ENCODE data around the gene PDZD7.

PDZD7 gene

DNA sequence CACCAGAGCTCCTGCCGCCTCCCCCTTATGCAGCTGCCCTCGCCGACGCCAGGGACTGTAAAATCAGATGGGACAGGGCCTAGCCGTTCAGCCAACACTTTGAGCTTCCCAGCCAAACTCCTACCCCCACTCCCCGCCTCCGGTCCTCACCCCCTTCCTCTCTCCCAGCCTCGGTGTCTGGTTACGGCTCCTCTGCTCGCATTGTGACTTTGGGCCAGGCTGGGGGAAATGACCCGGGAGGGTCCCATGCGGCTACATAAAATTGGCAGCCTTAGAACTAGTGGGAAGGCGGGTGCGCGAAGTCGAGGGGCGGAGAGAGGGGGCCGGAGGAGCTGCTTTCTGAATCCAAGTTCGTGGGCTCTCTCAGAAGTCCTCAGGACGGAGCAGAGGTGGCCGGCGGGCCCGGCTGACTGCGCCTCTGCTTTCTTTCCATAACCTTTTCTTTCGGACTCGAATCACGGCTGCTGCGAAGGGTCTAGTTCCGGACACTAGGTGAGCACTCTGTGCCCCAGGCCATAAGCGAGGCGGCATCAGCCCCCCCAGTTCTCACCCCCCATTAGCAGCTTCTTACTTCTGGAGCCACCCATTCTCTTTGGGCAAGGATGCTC, 30.8 kb upstream of the PDZD7 start, which contains the start of gene KAZALD1:
Gene KAZALD1, plus strand, starts transcription at position 366 of the 608 bp plus-strand sequence. CDS start 604 bp downstream, outside the sequence.
- DNase-seq (ENCODE audit: low read depth) = no peak

DNA sequence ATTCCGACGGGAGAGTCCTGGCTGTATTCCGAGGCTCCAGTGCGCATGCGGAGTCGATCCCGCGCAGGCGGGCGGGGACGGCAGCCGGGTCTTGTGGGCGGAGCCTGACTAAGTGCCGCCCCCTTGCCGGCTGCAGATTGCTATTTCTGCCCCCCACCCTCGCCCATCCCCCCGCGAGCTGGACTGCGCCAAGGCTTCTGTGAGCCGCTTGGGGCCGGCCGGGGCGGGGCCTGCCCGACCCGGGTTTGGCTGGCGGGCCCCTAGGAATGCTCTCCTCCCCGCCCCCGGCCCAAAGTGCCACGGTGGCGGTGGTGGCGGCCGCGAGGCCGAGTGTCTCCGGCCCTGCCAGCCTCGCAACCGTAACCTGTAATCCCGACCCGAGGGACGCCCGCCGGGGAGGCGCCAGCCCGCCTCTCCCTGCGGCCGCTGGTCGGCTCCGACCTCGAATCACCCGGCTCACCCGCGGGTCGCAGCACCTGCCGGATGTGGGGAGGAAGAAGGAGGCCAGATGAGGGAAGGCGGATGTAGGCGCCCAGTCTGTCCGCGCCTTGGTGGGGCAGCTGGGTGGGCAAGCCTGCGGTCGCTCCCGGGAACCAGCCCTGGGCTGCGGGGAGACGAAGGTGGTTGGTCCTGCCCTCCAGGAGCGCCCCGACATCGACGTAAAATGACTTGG, 30.2 kb upstream of the PDZD7 start:
- peak; percentile 83 for DNase-seq (ENCODE audit: low read depth)

DNA sequence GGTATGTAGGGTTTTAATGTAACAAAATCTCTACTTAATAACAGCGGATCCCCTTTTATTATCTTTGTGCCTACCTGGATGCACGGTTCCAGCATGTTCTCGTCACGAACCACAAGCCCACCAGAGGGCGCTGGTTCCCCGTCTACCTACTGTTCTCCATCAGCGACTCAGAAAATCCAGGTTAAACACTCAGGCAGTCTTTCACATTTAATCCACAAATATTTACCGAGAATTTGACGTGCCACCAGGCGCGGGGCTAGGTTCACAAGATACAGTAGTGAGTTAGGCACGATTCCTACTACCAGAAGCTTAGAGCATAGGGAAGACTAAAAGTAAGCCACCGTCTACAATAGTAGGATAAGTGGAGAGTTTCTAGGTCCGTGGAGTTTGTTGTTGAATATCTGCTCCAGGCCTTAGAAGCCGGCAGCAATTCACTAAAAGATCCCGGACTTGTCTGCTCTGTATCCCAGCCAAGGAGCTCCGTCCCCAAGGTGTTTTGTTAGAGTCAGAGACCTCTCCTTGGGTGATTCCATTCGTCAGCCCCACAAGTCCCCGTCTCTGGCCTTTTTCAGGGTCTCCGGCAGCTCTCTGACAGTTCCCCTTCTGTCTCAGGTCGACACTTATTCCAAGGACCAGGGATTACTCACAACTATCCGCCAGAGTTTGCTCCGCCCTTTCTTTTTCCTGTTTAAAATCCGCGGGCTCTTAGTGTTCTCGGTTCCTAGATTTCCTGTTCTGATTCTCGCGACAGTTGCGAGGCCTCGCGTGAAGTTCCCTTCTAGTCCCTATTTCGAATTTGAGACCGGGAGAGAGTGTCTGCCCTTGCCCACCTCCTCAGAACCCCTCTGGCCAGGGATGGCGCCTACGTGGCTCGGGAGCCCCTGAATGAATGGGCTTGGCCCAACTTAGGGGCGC, 29.4 kb upstream of the PDZD7 start:
- peak; percentile 81 for DNase-seq (ENCODE audit: low read depth)

DNA sequence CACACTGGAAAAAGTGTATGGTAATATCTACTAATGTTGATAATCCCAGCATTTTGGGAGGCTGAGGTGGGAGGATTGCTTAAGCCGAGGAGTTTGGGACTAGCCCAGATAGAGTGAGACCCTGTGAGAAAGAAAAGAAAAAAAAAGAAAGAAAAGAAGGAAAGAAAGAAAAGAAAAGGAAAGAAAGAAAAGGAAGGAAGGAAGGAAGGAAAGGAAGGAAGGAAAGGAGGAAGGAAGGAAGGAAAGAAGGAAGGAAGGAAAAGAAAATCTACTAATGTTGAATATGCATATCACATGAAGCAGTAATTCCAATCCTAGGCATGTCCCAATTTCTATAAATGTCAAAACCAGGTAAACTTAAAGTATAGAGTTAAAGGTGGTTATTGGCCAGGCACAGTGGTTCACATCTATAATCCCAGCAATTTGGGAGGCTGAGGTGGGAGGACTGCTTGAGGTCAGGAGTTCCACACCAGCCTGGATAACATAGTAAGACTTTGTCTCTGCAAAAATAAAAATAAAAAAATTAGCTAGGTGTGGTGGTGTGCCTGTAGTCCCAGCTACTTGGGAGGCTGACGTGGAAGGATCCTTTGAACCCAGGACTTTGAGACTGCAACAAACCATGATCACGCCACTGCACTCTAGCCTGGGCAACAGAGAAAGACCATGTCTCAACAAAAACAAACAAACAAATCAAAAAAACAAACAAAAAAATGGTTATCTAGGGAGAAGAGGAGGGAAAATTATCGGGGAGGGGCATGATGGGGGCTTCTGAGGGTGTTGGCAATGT, 25.6 kb upstream of the PDZD7 start:
- DNase-seq (ENCODE audit: low read depth) = no peak

DNA sequence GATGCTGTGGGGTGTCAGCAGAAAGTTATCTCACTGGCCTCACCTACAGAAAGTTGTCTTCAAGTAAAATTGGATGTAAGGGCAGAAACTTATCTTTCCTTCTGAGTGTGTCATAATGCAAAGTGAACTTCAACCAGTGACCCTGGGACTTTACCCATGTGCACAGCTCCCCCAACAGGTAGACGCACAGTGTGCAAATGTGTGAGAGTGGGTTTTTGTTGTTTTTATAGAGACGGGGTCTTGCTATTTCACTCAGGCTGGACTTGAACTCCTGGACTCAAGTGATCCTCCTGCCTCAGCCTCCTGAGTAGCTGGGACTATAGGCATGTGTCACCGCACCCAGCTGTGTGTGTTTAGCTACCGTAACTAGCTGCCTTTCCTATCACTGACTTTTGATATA, 24.5 kb upstream of the PDZD7 start:
- DNase-seq (ENCODE audit: low read depth) = no peak

DNA sequence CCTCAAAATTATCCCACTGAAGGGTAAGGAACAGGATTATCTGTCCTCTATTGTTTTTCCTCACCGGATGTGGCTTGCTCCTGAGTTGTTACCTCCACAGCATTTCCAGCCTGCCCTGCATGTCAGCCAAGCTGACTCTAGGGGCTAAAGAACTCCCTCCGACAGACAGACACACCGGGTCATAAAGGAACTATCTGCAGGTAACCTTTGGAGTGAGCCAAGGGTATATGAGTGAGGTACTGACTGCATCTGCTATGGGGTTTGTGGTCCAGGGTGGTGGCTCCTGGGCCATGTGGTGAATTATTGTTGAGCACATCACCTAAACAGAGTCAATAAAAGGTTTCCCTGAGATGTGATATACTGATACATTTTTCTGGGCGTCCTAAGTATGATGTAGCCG, 23.9 kb upstream of the PDZD7 start:
- no peak for DNase-seq (ENCODE audit: low read depth)

DNA sequence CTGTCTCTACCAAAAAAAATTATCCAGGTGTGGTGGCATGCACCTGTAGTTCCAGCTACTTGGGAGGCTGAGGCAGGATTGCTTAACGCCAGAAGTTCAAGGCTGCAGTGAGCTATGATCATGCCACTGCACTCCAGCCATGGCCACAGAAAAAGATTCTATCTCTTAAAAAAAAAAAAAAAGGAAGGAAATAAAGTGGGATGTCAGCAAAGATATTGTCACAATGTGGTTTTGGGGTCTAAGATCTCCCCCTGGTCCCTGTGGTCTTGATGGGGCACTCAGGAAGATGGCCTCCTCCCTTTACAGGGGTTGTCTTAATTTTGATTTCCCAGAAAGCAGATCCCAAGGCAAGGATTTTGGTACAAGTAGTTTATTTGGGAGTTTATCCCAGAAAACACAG, 23.4 kb upstream of the PDZD7 start:
- DNase-seq (ENCODE audit: low read depth) = no peak

DNA sequence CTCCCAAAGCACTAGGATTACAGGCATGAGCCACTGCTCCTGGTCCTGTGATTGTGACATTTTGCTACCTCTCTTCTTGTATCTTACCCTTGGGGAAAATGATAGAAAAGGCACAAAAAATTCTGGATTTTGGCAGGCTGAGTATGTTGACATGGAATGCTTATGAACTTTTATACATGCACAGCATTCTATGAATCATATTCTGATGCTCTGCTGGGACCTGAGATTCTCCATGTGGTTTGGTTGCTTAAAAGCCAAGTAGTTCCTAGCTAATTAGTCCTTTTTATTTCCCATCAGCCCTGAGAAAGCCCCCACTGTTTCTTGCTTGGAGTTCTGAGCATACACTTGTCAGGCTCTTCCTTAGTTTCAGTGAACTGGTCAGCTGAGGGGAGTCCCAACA, 22.6 kb upstream of the PDZD7 start:
- DNase-seq (ENCODE audit: low read depth) = no peak

DNA sequence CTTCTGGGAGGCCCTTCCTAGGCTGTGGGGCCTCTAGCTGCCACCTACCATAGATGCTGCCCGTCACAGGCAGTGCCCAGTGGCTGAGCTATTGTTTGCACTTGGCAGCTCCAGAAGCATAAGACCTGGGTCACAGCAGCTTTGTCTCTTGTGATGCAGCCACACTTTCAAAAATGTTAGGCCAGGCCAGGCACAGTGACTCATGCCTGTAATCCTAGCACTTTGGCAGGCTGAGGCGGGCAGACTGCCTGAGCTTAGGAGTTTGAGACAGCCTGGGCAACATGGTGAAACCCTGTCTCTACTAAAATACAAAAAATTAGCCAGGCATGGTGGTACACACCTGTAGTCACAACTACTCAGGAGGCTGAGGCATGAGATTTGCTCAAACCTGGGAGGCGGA, 21.4 kb upstream of the PDZD7 start:
- no peak for DNase-seq (ENCODE audit: low read depth)

DNA sequence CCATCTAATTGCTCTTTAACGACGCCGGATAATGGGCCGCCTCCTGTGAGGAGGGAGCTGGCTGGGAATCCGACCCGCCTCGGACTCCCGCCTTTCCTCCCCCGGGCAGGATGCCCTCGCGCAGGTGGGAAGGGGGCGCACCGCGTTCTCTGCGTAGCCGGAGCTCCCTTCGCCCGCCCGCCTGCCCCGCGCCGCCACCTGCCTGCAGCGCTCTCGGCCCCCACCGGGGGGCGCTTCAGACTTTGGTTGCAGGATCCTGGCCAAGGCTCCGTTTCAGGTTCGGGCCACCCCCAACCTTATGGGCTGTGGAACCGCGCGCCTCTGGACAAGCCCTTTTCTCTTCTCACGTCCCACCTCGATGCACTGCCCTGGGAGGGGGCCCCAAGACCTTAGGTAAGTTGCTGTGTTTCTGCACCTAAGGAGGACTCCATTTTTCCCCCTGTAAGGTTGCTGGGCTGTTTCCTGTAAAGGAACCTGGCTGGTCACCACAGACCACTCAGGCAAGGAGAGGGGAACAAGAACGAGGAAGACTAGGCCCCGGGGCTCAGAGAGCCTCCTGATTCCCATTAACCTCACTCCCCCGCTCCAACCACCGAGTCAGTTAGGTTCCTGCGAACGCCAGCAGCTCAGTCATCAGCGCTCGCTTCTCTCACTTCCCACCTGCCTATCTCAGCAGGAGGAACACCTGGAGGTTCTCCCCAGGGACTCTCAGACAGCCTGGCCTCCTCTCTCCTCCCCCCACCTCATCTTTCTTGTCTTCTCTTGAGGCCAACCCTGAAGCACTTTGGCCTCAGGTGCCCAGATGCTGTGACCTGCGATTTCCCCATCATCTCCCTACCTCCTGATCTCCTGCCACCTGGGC, 19.5 kb upstream of the PDZD7 start:
- DNase-seq (ENCODE audit: low read depth) = peak; percentile 59

DNA sequence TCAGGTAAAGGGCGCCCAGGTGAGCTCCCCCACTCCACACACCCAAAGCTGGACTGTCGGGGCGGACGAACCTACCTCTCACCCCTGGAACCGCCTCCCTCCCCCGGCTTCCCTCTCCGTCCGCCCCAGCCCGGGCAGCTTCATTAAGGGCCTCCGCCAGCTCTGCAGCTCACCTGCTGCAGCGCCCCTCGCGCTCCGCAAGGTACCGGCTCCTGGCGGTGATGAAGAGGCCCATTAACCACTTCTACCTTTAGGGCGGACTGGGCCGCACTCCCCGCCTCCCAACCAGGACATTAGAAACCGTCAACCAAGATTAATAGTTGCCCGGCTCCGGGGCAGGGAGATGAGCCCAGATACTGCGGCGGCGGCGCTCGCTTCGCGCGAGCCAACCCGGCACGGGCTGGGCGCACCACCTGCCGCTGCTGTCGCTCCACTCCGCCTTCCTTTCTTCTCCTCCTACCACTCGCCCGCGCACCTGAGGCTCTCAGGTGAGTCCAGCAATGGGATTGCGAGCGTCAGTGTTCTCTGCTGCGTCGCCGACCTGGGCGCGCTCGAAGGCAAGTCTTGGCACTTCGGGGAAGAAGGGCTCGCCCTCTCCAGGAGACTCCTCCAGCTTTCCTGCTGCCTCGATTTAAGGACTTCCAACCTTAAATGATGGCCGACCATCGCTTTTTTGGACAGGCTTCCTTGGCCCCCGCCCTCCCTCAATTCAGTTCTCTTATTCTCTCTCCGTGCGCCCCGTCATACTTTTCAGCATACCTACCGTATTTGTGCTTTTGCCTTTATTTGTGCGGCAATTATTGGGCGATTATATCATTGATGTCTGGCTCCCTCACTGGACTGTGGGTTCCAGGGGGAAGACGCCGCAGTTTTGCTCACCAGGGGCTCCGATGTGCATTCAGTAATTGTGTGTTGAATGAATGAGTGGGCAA, 17.3 kb upstream of the PDZD7 start:
- DNase-seq (ENCODE audit: low read depth) = no peak

DNA sequence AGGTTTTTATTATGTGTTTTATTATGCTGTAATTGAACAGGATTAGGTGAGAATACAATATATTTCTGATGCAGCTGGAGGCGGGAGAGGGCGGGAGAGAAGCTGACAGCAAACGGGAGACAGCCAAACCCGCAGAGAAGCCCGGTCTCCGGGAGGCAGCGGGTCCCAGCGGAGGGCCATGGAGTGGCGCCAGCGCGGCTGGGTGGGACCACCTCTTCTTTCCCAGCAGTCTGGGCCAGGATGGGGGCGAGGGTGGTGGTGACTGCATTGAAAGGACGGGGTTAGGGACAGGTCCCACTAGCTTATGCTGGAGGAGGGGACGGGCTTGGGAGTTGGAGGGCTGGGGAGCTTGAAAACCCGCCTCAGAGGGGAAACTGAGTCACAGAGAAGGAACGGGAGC, 16.3 kb upstream of the PDZD7 start:
- no peak for DNase-seq (ENCODE audit: low read depth)

DNA sequence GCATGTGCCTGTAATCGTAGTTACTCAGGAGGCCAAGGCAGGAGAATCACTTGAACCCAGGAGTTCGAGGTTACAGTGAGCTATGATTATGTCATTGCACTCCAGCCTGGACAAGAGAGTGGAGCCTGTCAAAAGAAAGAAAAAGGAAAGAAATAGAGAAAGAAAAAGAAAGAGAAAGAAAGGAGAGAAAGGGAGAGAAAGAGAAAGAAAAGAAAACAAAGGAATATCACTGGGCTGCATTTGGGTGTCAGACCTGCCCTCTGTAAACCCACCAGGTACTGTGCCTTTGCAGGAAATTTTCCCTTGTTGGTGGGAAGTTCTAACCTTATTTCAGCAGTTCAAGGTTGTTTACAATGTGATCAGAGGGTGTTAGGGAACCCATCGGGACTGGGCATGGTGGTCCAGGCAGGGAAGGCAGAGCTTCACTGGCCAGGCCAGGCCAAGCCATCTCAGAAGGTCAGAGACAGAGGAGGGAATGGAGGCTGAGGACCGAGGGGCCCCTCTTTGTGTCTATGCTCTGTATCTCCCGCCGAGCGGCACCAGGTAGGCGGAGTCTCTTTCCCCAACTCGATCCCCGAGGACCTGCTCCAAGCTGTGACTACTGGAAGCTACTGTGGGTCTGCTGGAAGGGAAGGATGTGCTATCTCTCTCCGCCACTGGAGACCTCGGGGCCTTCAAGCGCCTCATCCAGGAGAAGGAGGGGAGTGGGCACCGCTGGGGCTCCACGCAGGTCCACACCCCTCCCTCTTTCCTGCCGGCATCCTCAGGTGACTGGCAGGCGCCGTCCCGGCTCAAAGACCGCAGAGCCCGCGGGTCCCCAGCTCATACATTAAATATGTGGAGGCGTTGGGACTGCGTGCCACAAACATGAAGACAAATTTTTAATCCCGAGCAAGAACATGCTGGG, 15.7 kb upstream of the PDZD7 start:
- no peak for DNase-seq (ENCODE audit: low read depth)

DNA sequence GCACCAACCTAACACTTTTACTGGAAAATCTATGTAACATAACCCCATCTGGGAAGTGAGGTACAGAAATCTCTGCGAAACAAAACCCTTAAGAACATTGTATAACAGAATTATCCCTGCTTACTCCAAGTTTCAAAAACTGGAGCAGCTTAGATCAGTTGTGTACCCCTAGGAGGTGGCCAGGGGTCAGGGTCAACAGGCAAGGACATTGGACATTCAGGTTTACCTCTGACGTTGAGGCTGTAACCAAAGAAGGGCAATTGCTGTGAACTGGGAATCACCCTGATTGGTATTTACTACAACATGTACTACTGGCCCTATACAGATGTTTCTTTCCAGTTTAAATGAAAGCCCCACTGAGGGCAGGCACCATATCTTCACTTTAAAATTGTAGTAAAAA, 13.2 kb upstream of the PDZD7 start:
- no peak for DNase-seq (ENCODE audit: low read depth)

DNA sequence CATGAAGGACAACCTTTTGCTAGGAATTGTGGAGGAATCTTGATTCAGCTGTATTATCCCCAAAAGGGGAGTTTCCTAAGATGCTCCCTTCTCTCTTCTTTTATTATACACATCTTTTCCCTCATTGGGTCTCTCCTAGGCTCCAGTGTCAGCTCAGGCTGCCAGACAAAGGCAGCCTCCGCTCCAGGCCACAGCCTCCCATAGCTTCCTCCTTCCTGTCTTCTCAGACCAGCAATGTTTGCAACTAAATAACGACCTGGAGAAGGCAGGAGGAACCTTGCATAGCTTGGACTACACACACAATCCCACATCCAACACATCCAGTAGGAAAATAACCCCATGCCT, 12.4 kb upstream of the PDZD7 start:
- DNase-seq (ENCODE audit: low read depth) = no peak

DNA sequence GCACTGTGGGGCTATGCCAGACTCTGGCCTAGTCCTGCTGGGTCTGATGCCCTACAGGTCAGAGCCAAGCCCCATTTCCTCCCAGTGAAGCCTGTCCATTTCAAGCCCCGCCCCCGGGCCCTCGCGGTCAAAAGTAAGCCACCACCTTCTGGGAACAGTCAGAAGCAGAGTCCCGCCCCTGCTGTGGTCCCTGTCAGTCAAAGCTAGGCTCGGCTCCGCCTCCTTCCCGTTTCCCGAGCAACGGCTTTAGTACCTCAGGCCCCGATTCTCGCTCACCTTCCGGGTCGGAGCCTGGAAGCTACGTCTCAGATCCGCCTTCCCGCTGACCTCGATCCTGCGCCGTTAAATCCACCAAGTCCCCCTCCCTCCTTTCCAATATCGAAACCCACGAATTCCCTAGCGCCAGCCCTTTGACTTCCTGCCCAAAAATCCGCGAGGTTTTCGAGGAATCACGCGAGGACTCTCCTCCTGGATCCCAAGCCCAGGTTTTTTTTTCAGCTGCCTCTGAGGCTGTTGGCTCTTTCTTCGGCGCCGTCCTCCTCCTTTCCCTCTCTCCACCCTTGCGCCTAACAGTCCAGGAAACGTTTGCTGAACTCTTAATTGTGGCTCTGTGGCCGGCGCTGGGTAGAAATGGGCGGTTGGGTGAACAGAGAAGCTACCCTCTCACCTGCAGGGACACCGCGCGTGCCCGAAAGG, 11.9 kb upstream of the PDZD7 start:
- peak; percentile 79 for DNase-seq (ENCODE audit: low read depth)

DNA sequence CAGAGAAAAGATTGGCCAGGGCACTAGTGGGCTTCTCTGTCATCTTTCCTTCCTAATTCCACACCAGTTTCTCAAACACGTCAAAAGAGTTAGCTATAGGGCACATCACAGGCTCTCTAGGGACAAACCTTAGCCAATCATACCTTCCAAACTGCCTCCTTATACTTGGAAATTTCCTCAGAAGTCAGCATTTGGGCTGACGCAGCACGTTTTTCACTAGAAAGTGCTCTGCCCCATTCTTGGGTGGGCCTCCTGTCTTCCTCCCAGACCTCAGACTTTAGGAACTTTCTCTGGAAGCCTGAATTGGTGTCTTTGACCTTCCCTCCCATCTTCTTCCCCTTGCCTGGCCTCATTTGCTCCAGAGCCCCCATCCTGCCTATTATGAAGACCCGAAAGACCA, 11.2 kb upstream of the PDZD7 start:
- no peak for DNase-seq (ENCODE audit: low read depth)

DNA sequence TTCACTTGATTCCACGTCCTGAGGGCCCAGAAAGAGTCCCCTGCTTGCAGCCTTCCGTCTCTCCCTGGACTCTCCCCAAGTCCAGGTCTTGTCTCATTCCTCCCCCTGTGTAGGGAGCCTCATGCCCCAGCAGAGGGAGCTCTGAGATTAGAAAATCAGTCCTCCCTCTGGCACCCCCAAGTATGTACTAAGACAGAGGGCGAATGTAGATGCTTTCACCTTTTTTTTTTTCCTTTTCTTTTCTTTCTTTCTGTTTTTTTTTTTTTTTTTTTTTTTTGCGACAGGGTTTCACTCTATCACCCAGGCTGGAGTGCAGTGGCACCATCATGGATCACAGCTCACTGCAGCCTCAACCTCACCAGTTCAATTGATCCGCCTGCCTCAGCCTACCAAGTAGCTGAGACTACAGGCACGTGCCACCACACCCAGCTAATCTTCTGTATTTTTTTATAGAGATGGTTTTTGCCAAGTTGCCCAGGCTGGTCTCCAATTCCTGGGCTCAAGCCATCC, 10.4 kb upstream of the PDZD7 start:
- DNase-seq (ENCODE audit: low read depth) = peak; percentile 65
